H1 (cell line): Measurements from ENCODE around the gene PIK3C2G. TPM values are rescaled to one million over a fixed set of nuclear protein-coding genes. Genes with fewer than 3 reads are reported as not detected.

Experiments
- polyA plus RNA-seq, 7 experiments: library from polyadenylated mRNA; depleted of rRNA in 3 of 7; stranded (reverse) in 5 of 7; unstranded in 2 of 7; fragments of >200 nt in 5 of 7; fragments of 200-250 nt in 2 of 7; gene quantifications; 1 replicate in 5 of 7; 2 replicates in 1 of 7; 4 replicates in 1 of 7; pipeline versions ENCODE4 v1.2.1 to v1.2.3, GENCODE V29; 2011 to 2013; ENCODE audit warnings: missing spikeins in 2 of 7, mixed read lengths in 2 of 7
- total RNA-seq: library from RNA; stranded (reverse); fragmentation: NEBNext Ultra II Directional; extraction: Animal tissue kit (Norgen Biotek cat#: 25700); gene quantifications from 2 replicates; pipeline ENCODE4 v1.2.1, GENCODE V29; 2021
- TF ChIP-seq, protein P1 (sequence below): fragments of 300-600 bp; sonication (generic); IDR thresholded peaks from 2 replicates; pipeline ENCODE4 v1.7.1; 2012; ENCODE audit warnings: low read length, moderate library complexity, mild to moderate bottlenecking, inconsistent platforms; ENCODE audit not compliant: insufficient replicate concordance

PIK3C2G gene
- total and polyA plus RNA-seq, 2 of the 8 experiments (the other 6 are each of a cell fraction or from before 2014, with no cell fraction given), result not detected

DNA sequence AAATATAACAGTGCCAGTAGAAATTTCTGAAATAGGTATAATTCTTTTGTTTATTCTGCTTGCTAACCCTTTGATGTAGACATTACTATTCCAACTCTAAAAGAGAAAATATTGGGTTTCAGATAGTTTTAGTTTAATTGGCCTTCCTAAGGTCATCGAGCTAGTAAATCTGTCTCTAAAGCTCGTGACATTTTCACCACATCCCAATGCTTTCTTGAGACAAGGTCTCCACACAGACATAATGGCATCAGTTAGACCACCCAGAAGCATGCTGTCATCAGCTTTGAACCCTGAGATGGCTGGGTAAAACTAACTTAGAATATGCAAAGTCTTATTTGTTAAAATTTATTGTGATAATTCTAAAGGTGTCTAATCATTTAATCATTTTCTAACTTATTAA lies 52.0 kb downstream of the PIK3C2G start (continued):
- TF ChIP-seq, protein P1, sequence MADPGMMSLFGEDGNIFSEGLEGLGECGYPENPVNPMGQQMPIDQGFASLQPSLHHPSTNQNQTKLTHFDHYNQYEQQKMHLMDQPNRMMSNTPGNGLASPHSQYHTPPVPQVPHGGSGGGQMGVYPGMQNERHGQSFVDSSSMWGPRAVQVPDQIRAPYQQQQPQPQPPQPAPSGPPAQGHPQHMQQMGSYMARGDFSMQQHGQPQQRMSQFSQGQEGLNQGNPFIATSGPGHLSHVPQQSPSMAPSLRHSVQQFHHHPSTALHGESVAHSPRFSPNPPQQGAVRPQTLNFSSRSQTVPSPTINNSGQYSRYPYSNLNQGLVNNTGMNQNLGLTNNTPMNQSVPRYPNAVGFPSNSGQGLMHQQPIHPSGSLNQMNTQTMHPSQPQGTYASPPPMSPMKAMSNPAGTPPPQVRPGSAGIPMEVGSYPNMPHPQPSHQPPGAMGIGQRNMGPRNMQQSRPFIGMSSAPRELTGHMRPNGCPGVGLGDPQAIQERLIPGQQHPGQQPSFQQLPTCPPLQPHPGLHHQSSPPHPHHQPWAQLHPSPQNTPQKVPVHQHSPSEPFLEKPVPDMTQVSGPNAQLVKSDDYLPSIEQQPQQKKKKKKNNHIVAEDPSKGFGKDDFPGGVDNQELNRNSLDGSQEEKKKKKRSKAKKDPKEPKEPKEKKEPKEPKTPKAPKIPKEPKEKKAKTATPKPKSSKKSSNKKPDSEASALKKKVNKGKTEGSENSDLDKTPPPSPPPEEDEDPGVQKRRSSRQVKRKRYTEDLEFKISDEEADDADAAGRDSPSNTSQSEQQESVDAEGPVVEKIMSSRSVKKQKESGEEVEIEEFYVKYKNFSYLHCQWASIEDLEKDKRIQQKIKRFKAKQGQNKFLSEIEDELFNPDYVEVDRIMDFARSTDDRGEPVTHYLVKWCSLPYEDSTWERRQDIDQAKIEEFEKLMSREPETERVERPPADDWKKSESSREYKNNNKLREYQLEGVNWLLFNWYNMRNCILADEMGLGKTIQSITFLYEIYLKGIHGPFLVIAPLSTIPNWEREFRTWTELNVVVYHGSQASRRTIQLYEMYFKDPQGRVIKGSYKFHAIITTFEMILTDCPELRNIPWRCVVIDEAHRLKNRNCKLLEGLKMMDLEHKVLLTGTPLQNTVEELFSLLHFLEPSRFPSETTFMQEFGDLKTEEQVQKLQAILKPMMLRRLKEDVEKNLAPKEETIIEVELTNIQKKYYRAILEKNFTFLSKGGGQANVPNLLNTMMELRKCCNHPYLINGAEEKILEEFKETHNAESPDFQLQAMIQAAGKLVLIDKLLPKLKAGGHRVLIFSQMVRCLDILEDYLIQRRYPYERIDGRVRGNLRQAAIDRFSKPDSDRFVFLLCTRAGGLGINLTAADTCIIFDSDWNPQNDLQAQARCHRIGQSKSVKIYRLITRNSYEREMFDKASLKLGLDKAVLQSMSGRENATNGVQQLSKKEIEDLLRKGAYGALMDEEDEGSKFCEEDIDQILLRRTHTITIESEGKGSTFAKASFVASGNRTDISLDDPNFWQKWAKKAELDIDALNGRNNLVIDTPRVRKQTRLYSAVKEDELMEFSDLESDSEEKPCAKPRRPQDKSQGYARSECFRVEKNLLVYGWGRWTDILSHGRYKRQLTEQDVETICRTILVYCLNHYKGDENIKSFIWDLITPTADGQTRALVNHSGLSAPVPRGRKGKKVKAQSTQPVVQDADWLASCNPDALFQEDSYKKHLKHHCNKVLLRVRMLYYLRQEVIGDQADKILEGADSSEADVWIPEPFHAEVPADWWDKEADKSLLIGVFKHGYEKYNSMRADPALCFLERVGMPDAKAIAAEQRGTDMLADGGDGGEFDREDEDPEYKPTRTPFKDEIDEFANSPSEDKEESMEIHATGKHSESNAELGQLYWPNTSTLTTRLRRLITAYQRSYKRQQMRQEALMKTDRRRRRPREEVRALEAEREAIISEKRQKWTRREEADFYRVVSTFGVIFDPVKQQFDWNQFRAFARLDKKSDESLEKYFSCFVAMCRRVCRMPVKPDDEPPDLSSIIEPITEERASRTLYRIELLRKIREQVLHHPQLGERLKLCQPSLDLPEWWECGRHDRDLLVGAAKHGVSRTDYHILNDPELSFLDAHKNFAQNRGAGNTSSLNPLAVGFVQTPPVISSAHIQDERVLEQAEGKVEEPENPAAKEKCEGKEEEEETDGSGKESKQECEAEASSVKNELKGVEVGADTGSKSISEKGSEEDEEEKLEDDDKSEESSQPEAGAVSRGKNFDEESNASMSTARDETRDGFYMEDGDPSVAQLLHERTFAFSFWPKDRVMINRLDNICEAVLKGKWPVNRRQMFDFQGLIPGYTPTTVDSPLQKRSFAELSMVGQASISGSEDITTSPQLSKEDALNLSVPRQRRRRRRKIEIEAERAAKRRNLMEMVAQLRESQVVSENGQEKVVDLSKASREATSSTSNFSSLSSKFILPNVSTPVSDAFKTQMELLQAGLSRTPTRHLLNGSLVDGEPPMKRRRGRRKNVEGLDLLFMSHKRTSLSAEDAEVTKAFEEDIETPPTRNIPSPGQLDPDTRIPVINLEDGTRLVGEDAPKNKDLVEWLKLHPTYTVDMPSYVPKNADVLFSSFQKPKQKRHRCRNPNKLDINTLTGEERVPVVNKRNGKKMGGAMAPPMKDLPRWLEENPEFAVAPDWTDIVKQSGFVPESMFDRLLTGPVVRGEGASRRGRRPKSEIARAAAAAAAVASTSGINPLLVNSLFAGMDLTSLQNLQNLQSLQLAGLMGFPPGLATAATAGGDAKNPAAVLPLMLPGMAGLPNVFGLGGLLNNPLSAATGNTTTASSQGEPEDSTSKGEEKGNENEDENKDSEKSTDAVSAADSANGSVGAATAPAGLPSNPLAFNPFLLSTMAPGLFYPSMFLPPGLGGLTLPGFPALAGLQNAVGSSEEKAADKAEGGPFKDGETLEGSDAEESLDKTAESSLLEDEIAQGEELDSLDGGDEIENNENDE, result no peak
